RPMI7951 (cell line): ENCODE data around the gene HLX. TPM values are rescaled to one million over a fixed set of nuclear protein-coding genes. Genes with fewer than 3 reads are reported as not detected.

Source experiments
- DNase-seq: peaks from one replicate; pipeline ENCODE4 v3.0.0-alpha.2; 2012; ENCODE audit warnings: low read depth
- total RNA-seq: library from RNA; depleted of rRNA; stranded (reverse); fragments of >200 nt; shearing (Covaris generic); gene quantifications from 2 replicates; pipeline ENCODE4 v1.2.3, GENCODE V29; 2014

Gene HLX
- total RNA-seq, 1 experiment from 2014 or later: 5.2 TPM

GRCh38 chr1:220896092-220896491 lies 16.8 kb downstream of the HLX start:
- no peak for DNase-seq

GRCh38 chr1:220900842-220901241 lies 21.6 kb downstream of the HLX start:
- DNase-seq: no peak

DNA sequence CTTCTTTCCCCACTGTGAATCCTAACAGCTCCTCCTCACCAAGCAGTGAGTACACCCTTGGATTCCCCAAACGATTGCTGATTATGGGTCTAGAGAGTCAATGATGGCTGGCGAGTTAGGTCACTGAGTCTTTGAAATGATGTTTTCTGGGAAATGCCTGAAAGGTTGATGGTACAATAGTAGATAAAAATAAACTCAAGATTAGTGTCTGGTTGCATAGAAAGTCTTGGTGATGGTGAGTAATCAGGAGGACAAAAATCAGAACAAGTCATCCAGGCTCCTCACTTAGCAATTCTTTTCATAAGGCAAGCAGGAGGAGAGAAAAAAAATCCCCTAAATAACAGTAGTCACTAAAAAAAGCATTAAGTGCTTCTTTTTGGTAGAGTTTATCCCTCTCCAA lies 22.6 kb downstream of the HLX start:
- no peak for DNase-seq

GRCh38 chr1:220902916-220903315 lies 23.7 kb downstream of the HLX start:
- peak; percentile 21 for DNase-seq

DNA sequence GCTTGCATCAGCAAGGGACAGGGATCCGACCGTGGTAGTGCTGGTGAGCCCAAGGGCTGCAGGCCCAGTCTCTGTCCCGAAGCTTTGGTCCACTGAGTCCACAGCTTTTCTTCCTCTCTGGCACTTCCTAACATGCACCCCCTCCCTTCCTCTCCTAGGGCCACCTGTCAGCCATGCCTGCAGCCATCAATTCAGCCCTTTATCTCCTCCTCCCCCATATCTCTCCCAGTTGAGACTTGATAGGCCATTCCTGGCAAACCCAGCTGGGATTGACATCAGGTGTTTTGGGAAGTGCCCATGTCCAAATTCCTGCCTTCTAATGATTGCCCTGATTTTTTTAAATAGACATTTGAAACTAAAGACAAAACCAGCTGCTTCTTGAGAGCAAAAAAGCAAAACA lies 25.6 kb downstream of the HLX start:
- no peak for DNase-seq

DNA sequence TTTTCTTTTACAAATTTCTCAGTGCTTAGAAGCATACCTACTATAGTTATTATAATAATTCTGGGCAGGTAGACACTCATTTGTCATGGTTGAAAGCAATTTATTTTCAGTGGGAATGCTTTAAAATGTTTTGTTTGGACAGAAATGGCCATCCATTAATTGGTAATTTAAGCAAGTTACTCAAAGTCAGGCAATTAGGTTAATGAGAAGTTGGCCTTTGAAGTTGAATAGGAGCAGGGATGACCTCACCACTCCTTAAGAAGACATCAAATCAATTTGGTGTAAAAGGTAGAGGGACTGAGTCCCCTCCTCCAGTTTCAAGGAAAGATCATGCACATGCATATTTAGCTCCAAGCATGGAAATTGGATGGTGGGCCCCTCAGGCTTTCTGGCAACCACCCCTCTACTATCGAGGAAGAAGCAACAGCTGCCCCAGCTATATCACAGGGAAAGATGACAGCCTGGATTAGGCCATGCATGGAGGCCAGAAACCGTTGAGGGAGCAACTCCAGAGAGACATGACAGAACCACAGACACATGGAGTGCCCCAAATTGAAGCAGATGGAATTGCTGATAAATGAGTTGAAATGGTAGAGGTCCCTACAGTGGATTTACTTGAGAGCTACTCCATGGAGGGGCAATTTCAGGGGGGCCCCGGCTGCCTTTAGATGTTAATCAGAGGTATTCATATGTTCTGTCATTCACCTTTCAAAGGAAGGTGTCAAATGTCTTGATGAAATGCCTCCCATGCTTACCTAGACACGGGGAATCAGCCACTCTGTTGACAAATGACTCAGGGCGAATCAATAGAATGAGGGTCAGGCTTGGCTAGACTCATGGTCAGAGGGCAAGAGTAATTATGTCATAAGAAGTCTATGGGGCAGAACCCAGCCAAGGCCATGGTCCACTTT lies 26.7 kb downstream of the HLX start:
- DNase-seq: no peak

GRCh38 chr1:220906561-220907334 lies 27.5 kb downstream of the HLX start:
- peak; percentile 92 for DNase-seq

DNA sequence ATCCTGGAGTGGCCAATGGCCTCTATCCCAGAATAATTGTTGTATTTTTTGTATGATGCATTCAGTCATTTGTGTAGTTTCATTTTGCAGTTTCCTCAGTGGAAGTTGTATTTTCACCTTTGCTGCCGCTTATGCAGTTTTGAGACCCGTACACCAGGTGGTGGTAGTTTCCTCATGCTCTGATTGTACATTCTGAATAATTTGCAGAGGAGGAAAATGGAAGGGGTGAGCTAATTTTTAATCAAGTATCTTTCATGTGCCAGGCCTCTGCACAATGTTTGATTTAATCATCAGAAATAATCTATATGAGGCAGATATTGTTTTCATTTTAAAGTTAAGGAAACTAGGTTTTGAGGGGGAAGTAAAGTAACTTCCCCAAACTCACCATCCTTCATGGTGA lies 29.5 kb downstream of the HLX start:
- DNase-seq: peak; percentile 41

- no peak for DNase-seq
These were observed 30.8 kb downstream of the HLX start for GRCh38 chr1:220910021-220910420.

DNA sequence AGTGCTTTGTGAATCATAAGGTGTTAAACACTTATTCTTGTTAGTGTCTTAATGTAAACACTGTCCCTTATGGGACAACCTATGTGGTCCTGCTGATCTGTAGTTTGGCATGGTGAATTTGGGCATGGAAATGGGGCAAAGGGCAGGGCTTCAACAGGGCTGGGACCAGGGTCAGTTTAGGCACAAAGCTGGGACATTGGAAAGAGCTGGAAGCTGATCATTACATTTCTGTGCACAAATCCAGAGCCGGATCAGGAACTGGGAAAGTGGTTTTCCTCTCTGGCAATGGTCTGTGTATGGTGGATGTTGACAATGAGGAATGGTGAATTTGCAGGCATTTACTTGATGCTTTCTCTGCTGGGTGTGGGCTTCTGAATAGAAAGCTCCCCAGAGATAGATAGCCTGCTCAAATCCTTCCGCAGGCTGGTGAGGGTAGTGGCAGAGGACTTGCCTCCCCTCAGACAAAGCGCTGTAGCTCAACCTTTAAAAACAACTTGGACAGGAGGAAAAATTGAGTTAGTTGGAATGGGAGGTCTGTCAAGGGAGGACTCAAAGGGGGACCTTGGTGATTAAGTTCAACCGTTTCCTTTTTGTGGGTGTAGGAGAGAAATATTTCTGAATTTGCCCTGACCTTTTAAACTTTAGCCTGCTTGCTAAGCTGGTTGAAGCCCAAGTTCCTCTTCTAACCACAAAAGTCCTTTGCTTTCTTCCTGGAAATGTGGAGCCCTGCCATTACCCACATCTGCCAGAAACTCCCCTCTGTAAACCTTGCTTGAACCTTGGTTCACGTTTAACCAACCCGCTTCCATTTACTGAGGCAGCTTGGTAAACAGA lies 35.3 kb downstream of the HLX start:
- DNase-seq: peak; percentile 50

GRCh38 chr1:220915117-220915440 lies 35.8 kb downstream of the HLX start:
- no peak for DNase-seq

DNA sequence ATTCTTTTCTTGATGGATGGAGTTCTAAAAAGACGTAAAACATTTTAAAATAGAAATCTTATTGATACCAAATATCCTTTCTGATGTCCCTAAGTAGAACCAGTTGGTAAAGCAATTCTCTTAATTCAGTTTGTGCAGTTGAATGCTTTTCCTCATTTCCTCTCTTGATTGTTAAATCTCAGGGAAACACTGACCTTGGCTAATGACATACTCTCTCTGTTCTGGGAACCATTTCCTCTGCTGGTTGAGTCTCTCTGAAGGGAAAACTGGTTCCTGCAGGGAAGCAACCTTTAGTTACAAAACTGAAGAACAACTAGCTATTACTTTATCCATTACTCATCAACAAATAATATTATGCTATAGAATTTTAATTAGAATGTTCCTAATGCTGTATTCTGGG lies 36.7 kb downstream of the HLX start:
- DNase-seq: no peak

DNA sequence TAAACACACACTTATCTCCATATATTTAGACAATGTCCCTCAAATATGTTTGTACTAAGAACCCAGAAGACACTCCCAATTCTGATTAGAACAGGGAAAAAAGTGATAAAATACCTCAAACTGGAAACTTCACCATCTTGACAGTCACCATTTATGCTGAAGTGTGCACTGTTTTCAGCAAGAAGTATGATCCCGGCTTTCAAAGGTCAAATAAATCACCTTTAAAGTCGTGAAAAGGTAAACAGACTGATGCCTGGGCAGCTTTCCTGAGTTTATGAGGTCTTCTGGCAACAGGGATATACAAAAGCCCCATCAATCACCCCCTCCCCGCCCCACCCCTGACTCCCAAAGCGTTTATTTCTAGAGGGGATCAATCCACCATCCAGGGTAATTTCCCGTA lies 37.9 kb downstream of the HLX start:
- DNase-seq: no peak

DNA sequence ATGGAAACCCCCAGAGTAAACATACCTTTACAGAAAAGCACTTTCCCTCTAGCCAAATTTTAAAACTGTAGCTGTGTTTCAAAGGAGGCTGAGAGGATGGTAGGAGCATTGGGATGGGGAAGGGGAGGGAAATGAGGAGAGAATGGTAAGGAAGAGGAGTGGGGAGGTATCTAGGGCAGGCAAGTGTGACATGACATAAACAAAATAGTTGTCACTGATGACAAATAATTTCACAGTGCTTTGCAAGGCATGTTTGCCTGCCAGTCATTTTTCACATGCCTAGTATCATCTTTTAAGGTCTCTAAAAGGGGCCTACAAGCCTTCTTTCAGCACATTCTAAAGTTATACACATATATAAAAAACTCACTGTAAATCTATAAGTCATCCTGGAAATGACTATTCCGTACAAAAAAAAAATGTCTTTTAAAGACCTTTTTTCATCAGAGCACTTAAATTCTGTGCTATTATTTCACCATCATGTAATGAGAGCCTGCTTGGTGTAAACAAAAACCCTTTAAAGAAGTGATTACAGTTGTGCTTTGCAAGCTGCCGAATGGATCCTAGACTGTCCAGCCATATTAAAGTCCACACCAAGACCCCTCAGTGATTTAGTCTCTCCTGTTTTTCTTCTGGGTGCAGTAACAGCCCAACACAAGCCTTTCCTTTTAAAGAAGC lies 38.4 kb downstream of the HLX start:
- no peak for DNase-seq

GRCh38 chr1:220918285-220918951 lies 39.2 kb downstream of the HLX start:
- DNase-seq: no peak

DNA sequence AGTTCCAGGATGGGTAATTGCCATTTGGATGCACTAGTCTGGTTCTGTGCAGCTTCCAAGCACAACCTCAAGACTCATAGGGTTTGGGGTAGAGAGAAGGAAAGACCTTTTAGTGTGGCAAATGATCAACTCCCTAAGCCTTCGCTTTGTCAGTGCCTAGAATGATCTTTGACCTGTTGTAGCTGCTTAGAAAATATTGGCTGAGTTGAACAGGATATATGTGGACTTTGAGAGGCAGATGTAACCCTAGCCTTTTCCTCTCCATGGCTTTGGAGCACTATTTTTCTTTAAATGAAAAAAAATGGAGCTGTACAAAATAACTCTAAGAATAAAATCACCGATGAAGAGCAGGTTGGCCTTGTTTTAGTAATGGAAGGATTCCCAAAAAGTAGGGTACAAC lies 41.7 kb downstream of the HLX start:
- DNase-seq: no peak

GRCh38 chr1:220921498-220921897 lies 42.3 kb downstream of the HLX start:
- no peak for DNase-seq

DNA sequence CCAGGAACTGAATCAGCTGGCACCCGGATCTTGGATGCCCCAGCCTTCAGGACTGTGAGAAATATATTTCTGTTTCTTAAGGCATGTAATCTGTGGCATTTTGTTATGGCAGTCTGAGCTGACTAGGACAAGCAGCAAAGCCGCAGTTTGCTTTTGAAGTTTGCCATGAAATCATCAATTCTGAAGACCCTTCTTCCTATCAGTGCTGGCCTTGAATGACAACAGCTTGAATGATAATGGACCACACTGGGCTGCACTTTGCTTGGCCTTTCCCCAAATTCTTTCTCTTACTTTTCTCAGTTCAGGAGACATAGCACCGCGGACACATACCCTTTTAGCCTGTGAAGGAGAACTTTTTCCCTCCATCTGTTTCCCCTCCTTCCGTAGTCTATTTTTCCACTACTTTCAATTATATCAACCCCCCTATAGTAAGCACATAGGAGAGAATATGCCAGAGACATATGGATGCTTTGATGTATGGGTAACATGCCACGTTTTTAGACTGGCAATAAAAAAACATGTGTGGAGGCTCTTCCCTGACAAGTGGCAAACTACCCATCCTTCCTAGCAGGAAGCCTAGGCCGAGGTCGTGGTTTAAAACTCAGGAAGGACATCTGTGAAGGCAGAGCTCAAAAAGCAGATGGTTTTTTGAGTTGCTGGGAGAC lies 42.9 kb downstream of the HLX start:
- DNase-seq: no peak

DNA sequence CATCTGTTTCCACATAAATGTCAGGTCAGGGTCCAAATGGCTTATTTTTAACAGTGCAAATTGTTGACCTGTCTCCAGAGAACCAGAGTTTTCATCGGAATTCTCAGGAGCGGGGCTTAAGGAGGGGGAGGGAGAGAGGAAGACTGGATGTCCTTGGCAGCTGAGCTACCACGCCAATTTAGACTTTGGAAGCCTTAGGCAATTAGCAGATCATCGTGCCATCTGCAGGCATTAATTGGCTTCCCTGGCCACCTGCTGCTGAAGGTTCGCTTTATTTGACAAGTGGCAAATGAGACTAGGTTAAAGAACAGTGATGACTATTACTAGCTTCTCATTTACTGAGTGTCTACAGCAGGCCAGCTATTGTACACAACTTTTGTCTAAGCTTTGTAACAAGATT lies 43.7 kb downstream of the HLX start:
- no peak for DNase-seq

DNA sequence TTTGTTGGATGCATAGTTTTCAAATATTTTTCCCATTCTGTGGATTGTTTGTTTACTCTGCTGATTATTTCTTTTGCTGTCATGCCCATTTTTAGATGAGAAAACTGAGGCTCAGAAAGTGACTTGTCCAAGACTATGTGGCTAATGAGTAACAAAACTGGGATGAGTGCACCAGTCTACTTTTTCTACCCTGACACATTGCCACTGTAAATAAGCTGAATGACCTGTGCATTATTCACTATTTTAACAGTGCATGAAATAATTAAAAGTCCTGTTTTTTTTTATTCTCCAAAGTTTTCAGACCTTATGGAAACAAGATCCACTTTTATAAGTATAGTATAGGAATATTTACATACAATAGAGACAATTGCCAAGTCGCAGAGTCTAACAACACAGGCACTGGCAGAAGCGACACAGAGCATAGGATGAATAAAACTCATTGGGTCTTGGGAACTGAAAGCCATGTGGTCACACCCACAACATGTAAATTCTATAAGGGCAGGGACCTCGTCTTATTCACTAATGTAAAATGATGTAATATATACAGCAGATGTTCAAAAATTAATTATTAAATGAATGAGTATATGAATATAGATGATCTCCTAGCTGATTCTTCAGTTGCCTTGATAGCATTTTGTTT lies 45.2 kb downstream of the HLX start:
- no peak for DNase-seq
